CD14-positive monocyte (primary cell): ENCODE results near the gene VWF. TPM values are rescaled to one million over a fixed set of nuclear protein-coding genes. Genes with fewer than 3 reads are reported as not detected.
"Not testable (repeated sequence)": the region's sequence is repeated elsewhere in the genome, so short reads cannot be mapped to it uniquely, and the experiment has no call there.

ENCODE experiments used
- DNase-seq, 3 donors: peaks; one replicate each; pipeline ENCODE4 v3.0.0-alpha.2; 2011 to 2022
- H2AFZ ChIP-seq: 2 replicates; pipeline ENCODE4 v1.6.0; 2012; ENCODE audit warnings: mild to moderate bottlenecking, low read depth, low read length, inconsistent platforms; ENCODE audit not compliant: insufficient read depth, poor library complexity, severe bottlenecking
- H3K27ac ChIP-seq, 2 donors: 1 replicate in 1 of 2; 2 replicates in 1 of 2; pipeline ENCODE4 v1.5.1; 2012 to 2013; ENCODE audit warnings: low read length in 2 of 2, control low read depth in 1 of 2, inconsistent platforms in 1 of 2, low read depth in 1 of 2, mild to moderate bottlenecking in 1 of 2
- H3K27me3 ChIP-seq, 2 donors: one replicate each; pipeline versions ENCODE4 v1.6.0 to v1.6.1; 2011 to 2013; ENCODE audit warnings: low read length in 2 of 2; ENCODE audit not compliant: control insufficient read depth in 2 of 2, insufficient read depth in 2 of 2
- H3K36me3 ChIP-seq, 2 donors: replicated peaks in 1 of 2; 1 replicate in 1 of 2; 2 replicates in 1 of 2; pipeline versions ENCODE4 v1.5.1 to v1.6.1; 2012 to 2013; ENCODE audit warnings: low read length in 2 of 2, control low read depth in 1 of 2, inconsistent platforms in 1 of 2, mild to moderate bottlenecking in 1 of 2; ENCODE audit not compliant: insufficient read depth in 2 of 2, control insufficient read depth in 1 of 2
- H3K4me1 ChIP-seq, 2 donors: 1 replicate in 1 of 2; 2 replicates in 1 of 2; pipeline versions ENCODE4 v1.5.1 to v1.6.1; 2012 to 2013; ENCODE audit warnings: low read length in 2 of 2, control low read depth in 1 of 2, inconsistent platforms in 1 of 2, mild to moderate bottlenecking in 1 of 2, moderate library complexity in 1 of 2; ENCODE audit not compliant: insufficient read depth in 2 of 2, control insufficient read depth in 1 of 2
- H3K4me2 ChIP-seq: replicated peaks from 2 replicates; pipeline ENCODE3; 2012; ENCODE audit warnings: low read length, moderate library complexity, mild to moderate bottlenecking; ENCODE audit not compliant: poor library complexity, severe bottlenecking; ENCODE audit errors: extremely low read depth
- H3K4me3 ChIP-seq, 3 experiments: fragments of 200-600 bp in 1 of 3; sonication (generic) in 1 of 3; replicated peaks in 1 of 3; 1 replicate in 2 of 3; 2 replicates in 1 of 3; pipeline ENCODE4 v1.5.1; 2011 to 2013; ENCODE audit warnings: low read length in 3 of 3, mild to moderate bottlenecking in 3 of 3, control low read depth in 2 of 3, low read depth in 2 of 3, inconsistent platforms in 1 of 3, moderate library complexity in 1 of 3
- H3K79me2 ChIP-seq: 2 replicates; pipeline ENCODE4 v1.6.0; 2012; ENCODE audit warnings: mild to moderate bottlenecking, control low read depth, inconsistent platforms, low read length, moderate library complexity; ENCODE audit not compliant: insufficient read depth
- H3K9ac ChIP-seq: 2 replicates; pipeline ENCODE4 v1.6.0; 2017; ENCODE audit warnings: low read length, mild to moderate bottlenecking; ENCODE audit not compliant: insufficient read depth, poor library complexity, severe bottlenecking
- H3K9me3 ChIP-seq, 2 donors: replicated peaks in 1 of 2; 1 replicate in 1 of 2; 2 replicates in 1 of 2; pipeline versions ENCODE4 v1.5.1 to v1.6.1; 2012 to 2013; ENCODE audit warnings: low read length in 2 of 2, control low read depth in 1 of 2; ENCODE audit not compliant: control insufficient read depth in 1 of 2, insufficient read depth in 1 of 2
- H4K20me1 ChIP-seq: 2 replicates; pipeline ENCODE4 v1.6.0; 2012; ENCODE audit warnings: mild to moderate bottlenecking, low read length, control low read depth, moderate library complexity; ENCODE audit not compliant: insufficient read depth
- H3K27ac Mint-ChIP-seq, 7 donors: one replicate each; pipeline ENCODE4 v1.8.0; 2020; ENCODE audit warnings: mild to moderate bottlenecking in 7 of 7, mixed read lengths in 7 of 7, moderate library complexity in 6 of 7, inconsistent platforms in 2 of 7
- H3K27me3 Mint-ChIP-seq, 3 donors: one replicate each; pipeline ENCODE4 v1.8.0; 2021 to 2022; ENCODE audit warnings: low read depth in 3 of 3, mild to moderate bottlenecking in 3 of 3, mixed read lengths in 3 of 3, moderate library complexity in 3 of 3, inconsistent platforms in 1 of 3
- H3K36me3 Mint-ChIP-seq, 2 donors: one replicate each; pipeline ENCODE4 v1.8.0; 2020; ENCODE audit warnings: mixed read lengths in 2 of 2, inconsistent platforms in 1 of 2, mild to moderate bottlenecking in 1 of 2
- H3K4me1 Mint-ChIP-seq: one replicate; pipeline ENCODE4 v1.8.0; 2020; ENCODE audit warnings: mild to moderate bottlenecking, mixed read lengths
- H3K4me3 Mint-ChIP-seq, 2 donors: one replicate each; pipeline ENCODE4 v1.8.0; 2020; ENCODE audit warnings: mild to moderate bottlenecking in 2 of 2, mixed read lengths in 2 of 2, moderate library complexity in 1 of 2
- H3K9me3 Mint-ChIP-seq, 7 donors: one replicate each; pipeline ENCODE4 v1.8.0; 2020 to 2022; ENCODE audit warnings: mixed read lengths in 7 of 7, mild to moderate bottlenecking in 6 of 7, moderate library complexity in 6 of 7, inconsistent platforms in 2 of 7
- CTCF ChIP-seq: fragments of 200-600 bp; IDR thresholded peaks from one replicate; pipeline ENCODE4 v1.8.0; 2022; ENCODE audit warnings: antibody characterized with exemption, mild to moderate bottlenecking
- WGBS: methylation state at CpG from one replicate; pipeline ENCODE4 v1.1.5; 2013; ENCODE audit warnings: missing lambda C conversion rate; ENCODE audit not compliant: insufficient coverage; 5-methylcytosine and 5-hydroxymethylcytosine counted together
- intact Hi-C, 2 donors: fragments of 100-400 bp; cut with micrococcal nuclease; formaldehyde crosslinking; loops; one replicate each; pipeline versions ENCODE4 v1.15.0 to v1.15.1; 2023
- polyA plus RNA-seq, 3 donors: library from polyadenylated mRNA; depleted of rRNA in 1 of 3; unstranded in 2 of 3; stranded (reverse) in 1 of 3; fragments of 300-500 nt in 2 of 3; fragments of >200 nt in 1 of 3; fragmentation: Illumina TruSeq in 2 of 3; gene quantifications; 1 replicate in 2 of 3; 2 replicates in 1 of 3; pipeline ENCODE4 v1.2.3, GENCODE V29; 2012 to 2021

The VWF gene
- polyA plus RNA-seq, 3 donors: 0.17 to 0.49 (median 0.48) TPM

GRCh38 chr12:6104842-6105241 is 19.6 kb downstream of the VWF start:
- Histone ChIP-seq H3K4me2 (no peak overlapping the region), H3K36me3 (no peaks in the 10 kb centered on the region), H2AFZ (no peak overlapping the region), H3K4me3 (no peak overlapping the region), H3K27me3 (no peaks in the 10 kb centered on the region), H4K20me1 (no peaks in the 10 kb centered on the region), H3K4me1 (peaks cover 10 to 14% of the 10 kb centered on the region in 2 donors), H3K9me3 (no peaks in the 10 kb centered on the region), H3K79me2 (no peaks in the 10 kb centered on the region), H3K27ac (no peak overlapping the region), H3K9ac (no peak overlapping the region)
- H3K27me3 Mint-ChIP-seq: peaks cover 0 to 2% (median 0%) of the 10 kb centered on the region in 3 donors
- H3K4me1 Mint-ChIP-seq: peaks cover 14% of the 10 kb centered on the region
- no CpG with 5 or more reads among the region's 2 CpGs for WGBS
- no peak overlapping the region for H3K4me3 Mint-ChIP-seq
- intact Hi-C loops: no loop called here
- TF ChIP-seq CTCF: no peak
- H3K9me3 Mint-ChIP-seq: peaks cover 0 to 6% (median 0%) of the 10 kb centered on the region in 7 donors
- H3K27ac Mint-ChIP-seq: peak overlapping the region in 2 of 7 donors; percentile 52 to 61
- no peaks in the 10 kb centered on the region for H3K36me3 Mint-ChIP-seq
- DNase-seq: no peak

- no peak for DNase-seq
- Histone ChIP-seq H3K27me3 (no peaks in the 10 kb centered on the region), H3K4me3 (no peak overlapping the region), H3K9ac (no peak overlapping the region), H3K9me3 (peaks cover 0 to under 1% of the 10 kb centered on the region in 2 donors), H2AFZ (no peak overlapping the region), H3K79me2 (no peaks in the 10 kb centered on the region), H3K27ac (no peak overlapping the region), H4K20me1 (no peaks in the 10 kb centered on the region), H3K4me2 (no peak overlapping the region), H3K36me3 (no peaks in the 10 kb centered on the region), H3K4me1 (peaks cover 10 to 14% of the 10 kb centered on the region in 2 donors)
- Mint-ChIP-seq H3K4me1 (peaks cover 14% of the 10 kb centered on the region), H3K27me3 (no peaks in the 10 kb centered on the region), H3K36me3 (no peaks in the 10 kb centered on the region), H3K9me3 (peaks cover 0 to 3% (median 2%) of the 10 kb centered on the region in 7 donors), H3K4me3 (no peak overlapping the region), H3K27ac (peak overlapping the region in 4 of 7 donors; percentile 13 to 70 (median 54))
- intact Hi-C loops: no loop called here
- no CpG with 5 or more reads among the region's 3 CpGs for WGBS
- TF ChIP-seq CTCF: no peak
These were observed 20.4 kb downstream of the VWF start for GRCh38 chr12:6104027-6104426.

- H3K9me3 Mint-ChIP-seq, H3K36me3 ChIP-seq, H3K4me2 ChIP-seq, H3K36me3 Mint-ChIP-seq, H3K9ac ChIP-seq, H3K27ac ChIP-seq, H3K4me3 Mint-ChIP-seq, H3K27ac Mint-ChIP-seq, H2AFZ ChIP-seq, H3K9me3 ChIP-seq, H3K27me3 ChIP-seq, H3K79me2 ChIP-seq, DNase-seq, H4K20me1 ChIP-seq, H3K4me3 ChIP-seq, intact Hi-C loops, H3K27me3 Mint-ChIP-seq: not testable (repeated sequence)
- H3K4me1 Mint-ChIP-seq: peaks cover 14% of the 10 kb centered on the region
- H3K4me1 ChIP-seq: peaks cover 10 to 14% of the 10 kb centered on the region in 2 donors
- 100% methylated on average over 4 of the region's 5 CpGs for WGBS
These were observed 22.4 kb downstream of the VWF start for GRCh38 chr12:6102021-6102420.
